HUDEP-2 (cell line): ENCODE measurements around the gene CRISP1.
A peak's percentile ranks its signal among the peaks of the same experiment; 100 is the strongest.
"Not testable (repeated sequence)": the region's sequence is repeated elsewhere in the genome, so short reads cannot be mapped to it uniquely, and the experiment has no call there.

Experiments
- DNase-seq, 76 experiments: peaks; one replicate each; lab custom pipeline; 2025; ENCODE audit not compliant: unreplicated experiment in 76 of 76; lab: John Stamatoyannopoulos, UW

CRISP1 gene

GRCh38 chr6:49866485-49866943 is at the start of gene CRISP1:
Gene CRISP1 (minus strand): TSS chr6:49866535. CDS start chr6:49857400, 9,135 bp downstream.
- peak in 2 of 76 experiments; percentile 5 to 16 for DNase-seq

- DNase-seq: no peak
Measured at GRCh38 chr6:49915035-49915434, 48.7 kb upstream of the CRISP1 start.

GRCh38 chr6:49913636-49914375 is 47.5 kb upstream of the CRISP1 start:
- DNase-seq: no peak

- DNase-seq: no peak
Measured at GRCh38 chr6:49912196-49912595, 45.9 kb upstream of the CRISP1 start.

- DNase-seq: no peak
Measured at GRCh38 chr6:49911252-49911651, 44.9 kb upstream of the CRISP1 start.

- DNase-seq: no peak
Measured at GRCh38 chr6:49909563-49909962, 43.2 kb upstream of the CRISP1 start.

- no peak for DNase-seq
Measured at GRCh38 chr6:49906526-49906925, 40.2 kb upstream of the CRISP1 start.

- no peak for DNase-seq
Measured at GRCh38 chr6:49905296-49905695, 39.0 kb upstream of the CRISP1 start.

- DNase-seq: no peak
Measured at GRCh38 chr6:49902856-49903255, 36.5 kb upstream of the CRISP1 start.

GRCh38 chr6:49898904-49899566 is 32.7 kb upstream of the CRISP1 start:
- no peak for DNase-seq

- not testable (repeated sequence) for DNase-seq
Measured at GRCh38 chr6:49895553-49895952, 29.2 kb upstream of the CRISP1 start.

GRCh38 chr6:49892280-49892679 is 25.9 kb upstream of the CRISP1 start:
- DNase-seq: peak in 2 of 76 experiments; percentile 5 to 15

- DNase-seq: no peak
Measured at GRCh38 chr6:49890988-49891387, 24.7 kb upstream of the CRISP1 start.

- peak in 30 of 76 experiments; percentile 12 to 79 (median 39) for DNase-seq
Measured at GRCh38 chr6:49888742-49889431, 22.6 kb upstream of the CRISP1 start.

GRCh38 chr6:49868951-49869529 is 2.7 kb upstream of the CRISP1 start:
- no peak for DNase-seq

GRCh38 chr6:49856282-49856681 is 10.1 kb downstream of the CRISP1 start:
- DNase-seq: no peak

GRCh38 chr6:49855221-49855620 is 11.1 kb downstream of the CRISP1 start:
- no peak for DNase-seq

- no peak for DNase-seq
Measured at GRCh38 chr6:49852975-49853374, 13.4 kb downstream of the CRISP1 start.

GRCh38 chr6:49849213-49849907 is 17.0 kb downstream of the CRISP1 start:
- DNase-seq: peak in 39 of 76 experiments; percentile 10 to 87 (median 63)

GRCh38 chr6:49847673-49848072 is 18.7 kb downstream of the CRISP1 start:
- no peak for DNase-seq
